IPS-18a (cell line): ENCODE results near the gene CCN2.
A peak's percentile ranks its signal among the peaks of the same experiment; 100 is the strongest.

Experiments
- H3K27ac ChIP-seq: one replicate; pipeline ENCODE4 v1.5.1; 2013; ENCODE audit warnings: low read length
- H3K27me3 ChIP-seq: one replicate; pipeline ENCODE4 v1.6.1; 2013; ENCODE audit warnings: mild to moderate bottlenecking, low read length; ENCODE audit not compliant: control insufficient read depth, insufficient read depth
- H3K36me3 ChIP-seq: one replicate; pipeline ENCODE4 v1.6.1; 2013; ENCODE audit warnings: low read depth, low read length; ENCODE audit not compliant: control insufficient read depth
- H3K4me1 ChIP-seq: one replicate; pipeline ENCODE4 v1.6.1; 2013; ENCODE audit warnings: low read depth, low read length; ENCODE audit not compliant: control insufficient read depth
- H3K4me3 ChIP-seq: one replicate; pipeline ENCODE4 v1.5.1; 2013; ENCODE audit warnings: low read length
- H3K9ac ChIP-seq: one replicate; pipeline ENCODE4 v1.6.1; 2013; ENCODE audit warnings: mild to moderate bottlenecking, low read length, moderate library complexity
- H3K9me3 ChIP-seq: one replicate; pipeline ENCODE4 v1.6.1; 2013; ENCODE audit warnings: low read depth, low read length; ENCODE audit not compliant: control insufficient read depth

CCN2 gene

DNA sequence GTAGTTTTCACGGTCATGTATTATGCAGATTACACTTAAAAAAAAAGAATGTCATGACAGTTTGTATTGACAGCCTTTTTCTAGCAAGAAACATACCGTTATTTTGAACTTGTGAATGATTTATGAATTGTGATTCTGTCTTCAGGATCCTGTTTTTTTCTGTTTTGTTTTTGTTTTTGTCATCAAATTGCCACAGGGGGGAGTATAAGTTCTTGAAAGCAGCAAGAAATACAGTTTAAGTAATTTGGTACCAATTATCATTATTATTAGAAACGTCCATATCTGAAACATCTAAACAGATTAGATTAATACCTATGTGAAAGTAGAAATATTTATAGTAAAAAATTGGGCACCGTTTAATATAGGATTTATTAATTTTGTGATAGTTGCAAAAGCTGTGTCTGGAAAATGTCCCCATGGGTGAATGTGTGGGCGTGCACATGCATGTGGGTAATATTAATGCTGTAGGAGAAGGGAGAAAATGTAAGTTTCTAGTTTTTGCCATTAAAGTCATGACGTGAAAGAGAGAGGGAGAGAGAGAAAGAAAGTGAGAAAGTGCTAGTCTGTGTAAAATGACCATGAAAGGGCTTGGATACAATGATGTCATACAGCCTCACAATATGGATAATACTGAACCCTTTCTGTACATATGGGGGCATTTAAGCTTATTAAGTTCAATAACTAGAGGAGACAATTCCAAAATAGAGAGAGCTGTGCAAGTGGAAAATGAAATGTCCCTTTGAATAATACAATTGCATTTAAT is 9.4 kb upstream of the CCN2 start:
- Histone ChIP-seq H3K9ac (no peak overlapping the region), H3K9me3 (no peaks in the 10 kb centered on the region), H3K4me1 (peaks cover 4% of the 10 kb centered on the region), H3K27me3 (no peaks in the 10 kb centered on the region), H3K36me3 (no peaks in the 10 kb centered on the region), H3K4me3 (no peak overlapping the region), H3K27ac (no peak overlapping the region)

GRCh38 chr6:131958542-131959470 is 7.6 kb upstream of the CCN2 start:
- H3K4me3 ChIP-seq = no peak overlapping the region
- H3K27me3 ChIP-seq = no peaks in the 10 kb centered on the region
- peaks cover 22% of the 10 kb centered on the region for H3K4me1 ChIP-seq
- no peaks in the 10 kb centered on the region for H3K36me3 ChIP-seq
- H3K27ac ChIP-seq = no peak overlapping the region
- no peak overlapping the region for H3K9ac ChIP-seq
- H3K9me3 ChIP-seq = no peaks in the 10 kb centered on the region

DNA sequence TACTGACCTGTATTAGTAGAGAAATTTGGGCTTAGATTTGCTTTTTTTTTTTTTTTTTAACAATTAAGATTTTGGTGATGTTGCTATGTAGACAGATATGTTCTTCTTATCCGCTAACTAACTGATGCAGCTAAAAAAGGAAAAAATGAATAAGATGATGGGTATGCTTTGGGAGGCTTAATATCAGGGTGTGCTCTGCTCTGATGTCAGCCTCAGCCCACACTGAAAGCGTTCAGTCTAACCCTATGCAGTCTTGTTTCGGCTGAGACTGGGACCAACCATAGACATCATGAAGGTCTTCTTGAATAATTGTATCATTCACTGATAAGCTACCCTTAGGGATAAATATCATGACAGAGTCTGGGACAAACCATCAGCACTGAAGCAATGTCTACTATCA is 6.9 kb upstream of the CCN2 start:
- H3K27ac ChIP-seq = no peak overlapping the region
- H3K9me3 ChIP-seq = no peaks in the 10 kb centered on the region
- no peaks in the 10 kb centered on the region for H3K27me3 ChIP-seq
- no peak overlapping the region for H3K9ac ChIP-seq
- no peak overlapping the region for H3K4me3 ChIP-seq
- H3K36me3 ChIP-seq = no peaks in the 10 kb centered on the region
- H3K4me1 ChIP-seq = peaks cover 29% of the 10 kb centered on the region

GRCh38 chr6:131955876-131956275 is 4.7 kb upstream of the CCN2 start:
- Histone ChIP-seq H3K9ac (no peak overlapping the region), H3K36me3 (no peaks in the 10 kb centered on the region), H3K27me3 (no peaks in the 10 kb centered on the region), H3K4me1 (peaks cover 46% of the 10 kb centered on the region), H3K9me3 (no peaks in the 10 kb centered on the region), H3K4me3 (no peak overlapping the region), H3K27ac (no peak overlapping the region)

DNA sequence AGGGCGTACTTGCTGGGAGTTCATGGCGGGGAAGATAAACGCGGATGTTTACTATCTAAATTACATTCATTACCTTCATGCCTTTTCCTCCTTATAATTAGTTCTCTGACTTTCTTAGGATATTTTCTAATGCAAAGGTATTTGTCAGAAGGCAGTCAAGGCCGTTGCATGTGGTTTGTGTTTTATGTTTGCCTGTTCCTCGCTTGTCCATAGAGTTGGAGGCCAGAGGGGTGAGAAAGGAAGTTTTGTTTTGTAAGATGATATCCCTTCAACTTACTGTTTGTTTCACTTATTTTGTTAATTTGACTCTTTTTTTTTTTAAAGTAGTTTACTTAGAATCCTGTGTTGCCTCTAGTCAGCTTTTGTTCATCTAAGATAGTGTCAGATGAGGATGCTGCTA is 4.0 kb upstream of the CCN2 start:
- Histone ChIP-seq H3K27ac (no peak overlapping the region), H3K9me3 (no peaks in the 10 kb centered on the region), H3K9ac (no peak overlapping the region), H3K27me3 (no peaks in the 10 kb centered on the region), H3K36me3 (no peaks in the 10 kb centered on the region), H3K4me1 (peaks cover 46% of the 10 kb centered on the region), H3K4me3 (no peak overlapping the region)

DNA sequence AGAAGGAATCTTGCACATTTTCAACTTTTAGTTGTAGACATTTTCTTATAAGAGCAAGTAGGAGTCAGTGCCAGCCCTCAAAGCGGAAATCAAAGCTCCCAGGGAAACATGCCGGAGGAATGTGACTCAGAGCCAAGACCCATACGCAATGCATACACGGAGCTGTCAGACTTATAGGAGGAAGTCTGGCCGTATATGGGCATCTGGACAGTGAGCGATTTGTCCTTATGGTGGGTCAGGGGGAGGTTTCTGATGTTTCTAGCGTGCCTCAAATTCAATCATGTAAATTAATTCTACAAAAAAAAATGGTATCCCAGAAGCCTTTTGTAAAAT is 3.6 kb upstream of the CCN2 start:
- H3K9me3 ChIP-seq = no peaks in the 10 kb centered on the region
- no peak overlapping the region for H3K4me3 ChIP-seq
- no peak overlapping the region for H3K9ac ChIP-seq
- peaks cover 3% of the 10 kb centered on the region for H3K36me3 ChIP-seq
- H3K27ac ChIP-seq = no peak overlapping the region
- H3K27me3 ChIP-seq = no peaks in the 10 kb centered on the region
- H3K4me1 ChIP-seq = peaks cover 49% of the 10 kb centered on the region

- Histone ChIP-seq H3K27me3 (no peaks in the 10 kb centered on the region), H3K27ac (no peak overlapping the region), H3K36me3 (peaks cover 8% of the 10 kb centered on the region), H3K4me1 (peaks cover 54% of the 10 kb centered on the region), H3K9me3 (no peaks in the 10 kb centered on the region), H3K9ac (no peak overlapping the region), H3K4me3 (no peak overlapping the region)
Observed at GRCh38 chr6:131954059-131954774, 3.0 kb upstream of the CCN2 start.

DNA sequence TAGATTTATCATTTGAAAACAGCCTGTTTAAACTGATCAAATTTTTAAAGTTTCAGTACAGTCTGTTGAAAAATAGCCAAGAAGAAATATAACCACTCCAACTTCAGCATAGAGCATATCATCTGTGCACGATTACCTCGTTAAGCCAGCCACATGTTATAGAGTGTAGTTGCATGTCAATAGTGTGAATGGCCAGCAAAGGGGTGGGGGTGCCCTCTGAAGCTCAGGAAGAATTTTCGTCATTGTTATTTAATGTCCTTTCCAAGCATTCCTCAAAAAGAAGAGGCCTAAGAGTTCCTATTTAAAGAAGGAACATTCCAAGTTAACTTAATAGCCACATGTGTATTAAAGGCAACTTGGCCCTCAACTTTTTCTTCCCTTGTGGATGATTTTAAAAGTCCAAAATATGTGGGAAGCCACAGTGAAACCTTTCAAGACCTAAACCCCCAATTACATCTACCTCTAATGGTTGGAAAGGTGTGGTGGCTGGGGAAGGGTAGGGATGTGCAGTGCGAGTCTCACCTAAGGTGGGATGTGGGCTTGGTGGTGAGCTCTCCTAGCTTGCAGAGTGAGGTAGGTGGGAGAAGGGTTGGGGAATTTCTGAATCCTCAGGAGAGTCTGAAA is 1.8 kb upstream of the CCN2 start:
- Histone ChIP-seq H3K9me3 (no peaks in the 10 kb centered on the region), H3K9ac (no peak overlapping the region)

GRCh38 chr6:131951576-131952230 is 531 bp upstream of the CCN2 start:
- H3K27ac ChIP-seq = no peak overlapping the region
- peaks cover 28% of the 10 kb centered on the region for H3K36me3 ChIP-seq
- H3K9me3 ChIP-seq = no peaks in the 10 kb centered on the region
- H3K4me3 ChIP-seq = peak overlapping the region; percentile 84
- H3K9ac ChIP-seq = peak overlapping the region; percentile 49
- peaks cover 60% of the 10 kb centered on the region for H3K4me1 ChIP-seq
- no peaks in the 10 kb centered on the region for H3K27me3 ChIP-seq

More for the DNA sequence above, 1.8 kb upstream of the CCN2 start:
- Histone ChIP-seq H3K27me3 (no peaks in the 10 kb centered on the region), H3K27ac (no peak overlapping the region), H3K4me3 (peak overlapping the region; percentile 84), H3K4me1 (peaks cover 60% of the 10 kb centered on the region), H3K36me3 (peaks cover 20% of the 10 kb centered on the region)

DNA sequence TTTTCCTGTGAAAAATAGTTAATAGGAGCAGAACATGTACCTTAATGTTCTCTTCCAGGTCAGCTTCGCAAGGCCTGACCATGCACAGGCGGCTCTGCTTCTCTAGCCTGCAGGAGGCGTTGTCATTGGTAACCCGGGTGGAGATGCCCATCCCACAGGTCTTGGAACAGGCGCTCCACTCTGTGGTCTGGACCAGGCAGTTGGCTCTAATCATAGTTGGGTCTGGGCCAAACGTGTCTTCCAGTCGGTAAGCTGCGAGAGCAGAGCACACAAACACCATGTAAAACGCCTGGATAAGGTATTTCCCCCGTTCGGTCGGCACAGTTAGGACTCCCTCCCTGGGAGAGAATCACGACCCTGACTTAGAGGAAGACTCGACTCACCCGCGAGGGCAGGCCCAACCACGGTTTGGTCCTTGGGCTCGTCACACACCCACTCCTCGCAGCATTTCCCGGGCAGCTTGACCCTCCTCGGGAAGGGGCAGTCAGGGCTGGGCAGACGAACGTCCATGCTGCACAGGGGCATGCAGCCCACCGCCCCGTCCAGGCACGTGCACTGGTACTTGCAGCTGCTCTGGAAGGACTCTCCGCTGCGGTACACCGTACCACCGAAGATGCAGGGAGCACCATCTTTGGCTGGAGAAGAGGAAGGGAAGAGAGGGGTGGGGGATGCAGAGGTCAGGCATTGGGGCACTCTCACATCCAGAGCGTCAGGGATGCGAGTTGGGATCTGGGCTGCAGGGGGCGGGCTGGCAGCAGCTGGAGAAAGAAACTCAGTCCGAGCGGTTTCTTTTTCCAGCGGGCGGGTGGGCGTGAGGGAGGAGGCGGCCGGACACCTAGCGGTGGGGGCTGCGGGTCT is 1.0 kb downstream of the CCN2 start:
- Histone ChIP-seq H3K36me3 (peaks cover 28% of the 10 kb centered on the region), H3K27ac (no peak overlapping the region), H3K4me1 (peaks cover 55% of the 10 kb centered on the region), H3K9ac (peak overlapping the region; percentile 32), H3K27me3 (no peaks in the 10 kb centered on the region), H3K9me3 (no peaks in the 10 kb centered on the region), H3K4me3 (peak overlapping the region; percentile 84)
